HG03521 (cell line): Measurements from ENCODE around the gene TINAGL1.

Experiments
- ATAC-seq: cut with Tn5 transposase; IDR thresholded peaks from one replicate; pipeline ENCODE4 v1.9.1; 2021; ENCODE audit warnings: mild to moderate bottlenecking, moderate library complexity; ENCODE audit not compliant: unreplicated experiment

Gene TINAGL1

DNA sequence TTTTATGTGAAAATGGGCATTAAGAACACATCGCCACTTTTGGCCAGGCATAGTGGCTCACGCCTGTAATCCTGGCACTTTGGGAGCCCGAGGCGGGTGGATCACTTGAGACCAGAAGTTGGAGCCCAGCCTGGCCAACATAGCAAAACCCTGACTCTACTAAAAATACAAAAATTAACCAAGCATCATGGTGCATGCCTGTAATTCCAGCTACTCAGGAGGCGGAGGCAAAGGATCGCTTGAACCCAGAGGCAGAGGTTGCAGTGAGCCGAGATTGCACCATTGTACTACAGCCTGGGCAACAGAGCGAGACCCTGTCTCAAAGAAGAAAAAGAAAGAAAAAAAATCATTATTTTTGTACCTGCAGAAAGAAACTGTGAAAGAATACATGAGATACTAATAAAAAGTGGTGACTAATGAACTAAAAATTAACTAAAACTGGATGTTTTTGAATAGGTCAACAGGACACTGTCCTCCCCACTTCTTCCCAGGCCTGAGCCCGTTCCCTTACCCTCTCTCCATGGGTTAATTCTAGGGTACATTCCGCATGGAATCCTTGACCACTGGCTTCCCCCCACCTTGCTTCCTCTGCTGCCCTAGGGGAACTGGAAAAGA, 8.3 kb upstream of the TINAGL1 start:
- ATAC-seq: no peak

DNA sequence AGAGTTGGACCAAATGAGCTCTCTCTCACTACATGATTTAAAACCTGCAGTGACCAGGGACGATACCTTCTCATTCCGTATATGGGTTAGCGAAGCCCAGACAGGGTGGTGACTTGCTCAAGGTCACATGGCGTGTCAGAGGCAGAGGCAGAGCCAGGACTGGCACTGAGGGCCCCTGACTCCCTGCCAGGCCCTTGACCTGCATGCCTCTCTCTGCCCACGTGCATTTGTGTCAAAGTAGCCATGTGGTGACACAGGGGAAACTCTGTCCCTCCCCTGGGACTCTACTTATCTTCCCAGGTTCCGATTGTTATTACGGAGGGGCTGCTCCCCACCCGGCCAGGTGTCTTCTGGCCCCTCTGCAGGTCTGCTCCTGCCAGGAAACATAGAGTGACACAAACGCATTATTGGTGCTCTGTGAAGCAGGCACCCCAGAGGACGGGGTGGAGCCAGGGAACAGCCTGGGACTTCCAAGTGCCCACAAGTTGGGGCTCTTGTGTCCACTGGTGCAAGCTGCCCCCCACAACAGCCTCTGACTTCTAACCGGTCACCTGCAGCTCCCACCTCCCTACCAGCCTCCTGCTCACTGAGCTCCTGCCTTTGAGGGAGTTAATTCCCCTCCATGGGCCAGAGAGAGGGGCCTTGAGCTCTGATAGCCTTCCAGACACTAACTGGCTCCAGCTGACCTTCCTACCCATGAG, 7.3 kb upstream of the TINAGL1 start:
- ATAC-seq: no peak

DNA sequence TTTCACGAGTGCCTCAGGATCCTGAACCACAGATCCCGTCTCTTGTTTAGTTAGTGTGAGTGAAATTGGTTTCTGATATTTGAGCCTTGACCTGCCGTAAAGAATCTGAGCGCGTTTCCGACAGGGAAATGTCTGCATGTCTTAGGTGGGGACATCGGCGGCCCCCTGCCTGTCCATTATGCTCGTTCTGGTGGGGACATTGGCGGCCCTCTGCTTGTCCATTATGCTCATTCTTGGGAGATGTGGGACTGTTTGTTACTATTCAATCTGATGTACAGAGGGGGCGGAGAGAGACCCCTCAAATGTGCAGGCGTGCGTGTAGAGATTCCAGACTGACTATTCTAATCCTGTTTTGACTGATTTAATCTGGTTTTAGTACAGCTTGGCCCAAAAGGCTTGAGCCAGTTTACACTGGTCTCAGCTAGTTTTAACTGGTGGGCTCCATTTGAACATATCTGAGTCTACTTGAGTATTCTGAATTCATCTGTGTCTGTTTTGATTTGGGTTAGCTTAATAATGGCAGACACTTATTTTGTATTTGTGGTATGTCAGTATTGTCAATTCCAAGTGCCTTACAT, 6.6 kb upstream of the TINAGL1 start:
- ATAC-seq: no peak

DNA sequence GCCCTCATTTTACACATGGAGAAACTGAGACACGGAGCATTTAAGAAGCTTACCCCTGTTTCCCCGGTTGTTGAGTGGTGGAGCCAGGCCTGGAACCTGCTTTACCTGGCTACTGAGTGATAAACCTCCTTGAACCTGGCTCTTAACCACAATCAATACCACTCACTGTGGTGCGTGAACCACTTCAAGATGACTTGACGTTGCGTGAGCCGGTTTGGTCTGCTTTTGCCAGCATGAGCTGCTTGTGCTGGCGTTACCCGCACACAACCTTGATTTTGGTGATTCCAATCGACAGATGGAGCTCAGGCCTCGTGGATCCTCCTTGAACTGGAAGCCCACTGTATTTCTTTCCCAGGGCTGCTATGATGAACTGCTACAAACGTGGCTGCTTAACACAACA, 6.1 kb upstream of the TINAGL1 start:
- ATAC-seq: no peak

DNA sequence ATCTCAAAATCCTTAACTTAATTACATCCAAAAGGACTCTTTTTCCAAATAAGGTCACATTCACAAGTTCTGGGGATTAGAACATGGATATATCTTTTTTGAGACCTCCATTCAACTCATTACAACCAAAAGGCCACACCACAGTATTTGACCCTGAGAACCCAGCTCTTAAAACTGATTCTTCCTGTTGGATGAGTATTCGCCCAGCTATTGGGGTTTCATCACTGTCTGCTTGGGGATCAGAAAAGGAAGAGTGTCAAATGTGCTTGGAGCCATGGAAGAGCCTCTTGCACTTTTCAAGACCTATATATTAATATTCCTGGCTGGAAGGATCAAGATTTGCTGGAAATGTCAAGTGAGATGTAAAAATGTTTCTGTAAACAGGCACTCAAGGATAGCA, 5.4 kb upstream of the TINAGL1 start:
- no peak for ATAC-seq

DNA sequence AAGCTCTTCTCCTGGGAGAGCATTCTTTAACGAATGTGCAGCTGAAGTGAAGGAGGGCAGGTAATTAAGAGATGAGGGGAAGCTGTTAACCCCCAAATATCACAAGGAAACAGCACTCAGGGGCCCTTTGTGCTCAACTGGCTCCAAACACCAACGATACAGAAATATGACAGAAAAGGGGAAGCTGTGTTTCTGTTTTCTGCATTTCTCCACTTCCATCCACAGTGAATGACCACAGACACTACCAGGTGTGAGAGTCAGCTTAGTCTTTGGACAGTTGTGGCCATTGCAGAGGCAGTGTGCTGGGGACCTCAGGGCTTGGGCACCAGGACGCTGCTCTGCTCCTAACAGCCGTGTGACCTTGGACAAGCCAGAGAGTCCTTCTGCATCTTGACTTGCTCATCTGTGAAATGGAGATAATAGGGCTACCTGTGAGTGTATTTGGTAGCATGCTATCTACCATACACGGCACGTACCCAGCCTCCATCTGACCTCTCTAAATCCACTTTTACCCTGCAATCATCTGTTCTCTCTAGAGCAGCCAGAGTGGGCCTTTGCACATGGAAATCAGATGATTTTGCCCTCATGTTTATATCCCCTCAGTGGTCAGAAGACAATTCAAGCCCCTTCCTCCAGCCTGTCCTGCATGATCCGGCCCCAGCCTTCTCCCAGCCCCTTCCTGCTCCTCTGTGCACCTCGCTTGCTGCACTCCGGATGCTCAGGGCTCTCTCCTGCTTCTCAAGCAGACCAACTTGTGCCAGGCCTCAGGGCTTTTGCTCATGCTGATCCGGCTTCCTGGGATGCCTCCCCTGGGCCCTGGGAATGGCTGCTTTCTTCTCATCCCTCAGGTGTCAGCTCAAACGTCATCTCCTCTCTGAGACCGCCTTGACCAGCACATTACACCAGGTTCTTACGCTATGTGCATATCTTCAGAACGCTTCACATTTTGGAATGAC, 4.7 kb upstream of the TINAGL1 start:
- no peak for ATAC-seq

DNA sequence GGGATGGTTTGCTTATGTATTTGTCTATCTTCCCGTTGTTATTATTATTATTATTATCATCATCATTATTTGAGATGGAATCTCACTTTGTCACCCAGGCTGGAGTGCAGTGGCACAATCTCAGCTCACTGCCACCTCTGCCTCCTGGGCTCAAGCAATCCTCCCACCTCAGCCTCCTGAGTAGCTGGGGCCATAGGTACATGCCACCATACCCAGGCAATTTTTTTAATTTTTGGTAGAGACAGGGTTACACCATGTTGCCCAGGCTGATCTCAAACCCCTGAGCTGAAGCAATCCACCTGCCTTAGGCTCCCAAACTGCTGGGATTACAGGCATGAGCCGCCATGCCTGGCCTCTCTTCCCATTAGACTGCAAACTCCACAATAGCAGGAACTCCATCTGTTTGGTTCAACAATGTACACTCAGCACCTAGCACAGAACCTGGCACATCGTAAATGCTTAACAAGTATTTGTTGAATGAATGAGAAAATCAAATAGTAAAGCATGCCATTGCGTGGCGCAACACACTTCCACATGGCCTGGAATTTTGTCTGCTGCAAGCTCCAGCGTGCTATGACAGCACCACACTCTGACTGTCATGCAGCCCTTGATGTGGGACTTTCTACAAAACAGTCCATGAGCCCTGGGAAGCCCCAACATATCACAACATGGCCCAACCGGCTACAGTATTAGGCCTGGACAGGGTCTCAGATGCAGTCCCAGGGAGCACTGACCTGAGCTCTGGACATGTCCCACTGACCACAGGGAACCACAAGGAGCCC, 3.8 kb upstream of the TINAGL1 start:
- no peak for ATAC-seq

DNA sequence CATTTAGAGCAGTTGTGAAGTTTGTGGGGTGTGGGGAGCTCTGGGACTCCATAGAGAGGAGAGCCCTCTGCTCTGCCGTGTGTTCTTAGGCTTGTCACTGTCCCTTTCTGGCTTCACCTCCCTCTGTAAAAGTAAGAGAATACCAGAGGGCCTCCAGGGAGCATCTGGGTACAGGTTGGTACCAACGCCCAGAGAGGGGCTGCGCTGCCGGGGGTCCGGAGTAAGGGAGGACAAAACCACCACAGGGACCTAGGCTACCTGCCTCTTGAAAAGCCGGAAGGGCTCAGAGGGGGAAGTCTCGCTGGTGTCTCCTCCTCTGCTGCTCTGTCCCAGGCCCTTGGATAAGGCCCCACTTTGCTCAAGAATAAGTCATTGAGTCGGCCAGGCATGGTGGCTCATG, 3.1 kb upstream of the TINAGL1 start:
- ATAC-seq: no peak

DNA sequence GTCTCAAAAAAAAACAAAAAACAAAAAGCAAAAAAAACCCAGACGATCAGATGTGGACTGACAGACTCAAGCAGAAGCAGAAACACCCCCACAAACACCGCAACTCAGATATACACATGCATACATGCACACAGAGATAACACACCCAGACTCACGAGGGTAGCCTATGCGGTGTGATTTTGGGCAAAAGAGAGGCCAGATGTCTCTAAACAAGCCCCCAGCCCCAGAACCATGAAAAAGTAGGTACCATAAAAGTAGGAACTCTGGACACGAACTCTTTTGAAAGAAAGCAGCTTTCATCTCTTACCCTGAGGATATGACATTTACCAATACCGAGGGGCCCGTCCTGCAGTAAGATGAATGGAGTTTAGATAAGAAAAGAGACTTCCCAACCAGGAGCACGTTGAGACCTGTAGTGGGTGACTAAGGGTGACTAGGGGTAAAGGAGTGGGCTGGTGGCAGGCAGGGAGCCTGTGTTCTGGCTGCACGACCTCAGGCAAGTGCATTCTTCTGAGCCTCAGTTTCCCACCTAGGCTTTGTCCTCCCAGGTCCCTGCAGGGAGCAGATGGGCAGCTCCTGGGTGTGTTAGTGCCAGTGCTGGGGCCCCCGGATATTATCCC, 1.5 kb upstream of the TINAGL1 start:
- no peak for ATAC-seq

DNA sequence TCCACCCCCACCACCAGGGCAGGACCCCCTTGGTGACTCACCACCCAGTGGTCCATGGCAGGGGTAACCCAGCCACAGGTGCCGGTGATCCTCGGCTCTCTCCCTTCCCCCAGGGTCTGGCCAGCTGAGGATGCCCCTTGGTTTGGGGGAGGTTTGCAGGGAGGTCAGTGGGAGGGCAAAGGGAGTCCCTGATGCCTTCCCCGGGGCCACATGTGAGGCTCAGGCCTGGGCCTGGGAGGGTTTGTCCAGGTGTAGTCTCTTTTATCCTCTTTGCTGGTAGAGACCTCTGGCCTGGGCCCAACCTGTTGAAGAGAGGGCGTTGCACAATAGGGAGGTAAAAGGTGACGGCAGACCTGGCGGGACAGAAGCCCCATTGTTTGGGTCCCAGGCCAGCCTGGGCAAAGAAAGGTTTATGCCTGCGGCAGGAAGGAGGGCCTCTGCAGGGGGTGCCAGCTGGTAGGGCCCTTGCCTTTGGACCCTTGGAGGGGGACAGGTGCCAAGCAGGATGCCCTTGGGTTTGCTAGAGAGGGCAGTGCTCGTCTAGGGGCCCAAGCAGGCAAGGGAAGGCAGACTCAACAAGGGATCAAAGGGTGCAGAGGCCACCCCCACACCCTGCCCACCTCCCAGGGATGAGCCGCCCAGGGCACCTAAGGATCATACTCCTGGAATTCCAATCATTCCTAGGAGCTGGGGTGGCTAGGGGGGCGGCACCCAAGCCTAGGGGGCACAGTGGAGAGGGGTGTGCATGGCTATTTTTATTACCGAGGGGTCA, 760 bp upstream of the TINAGL1 start:
- ATAC-seq: no peak

DNA sequence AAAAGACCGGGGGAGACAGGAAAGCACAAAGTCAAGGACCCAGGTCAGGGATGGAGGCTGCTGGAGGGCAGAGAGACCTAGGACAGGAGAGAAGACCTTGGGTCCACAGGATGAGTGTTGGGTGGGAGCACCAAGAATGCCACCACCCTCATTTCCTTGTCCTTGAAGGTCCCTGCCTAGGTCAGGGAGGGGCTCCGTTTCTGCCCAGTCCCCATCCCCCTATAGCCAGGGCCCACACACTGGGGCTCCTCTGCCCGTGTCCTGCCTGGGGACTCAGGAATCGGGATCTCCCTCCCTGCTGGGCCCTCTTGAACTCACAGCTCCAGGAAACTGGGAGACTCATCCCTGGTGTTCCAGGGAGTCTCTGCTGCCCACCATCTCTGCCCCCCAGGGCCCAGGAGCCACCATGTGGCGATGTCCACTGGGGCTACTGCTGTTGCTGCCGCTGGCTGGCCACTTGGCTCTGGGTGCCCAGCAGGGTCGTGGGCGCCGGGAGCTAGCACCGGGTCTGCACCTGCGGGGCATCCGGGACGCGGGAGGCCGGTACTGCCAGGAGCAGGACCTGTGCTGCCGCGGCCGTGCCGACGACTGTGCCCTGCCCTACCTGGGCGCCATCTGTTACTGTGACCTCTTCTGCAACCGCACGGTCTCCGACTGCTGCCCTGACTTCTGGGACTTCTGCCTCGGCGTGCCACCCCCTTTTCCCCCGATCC, 584 bp downstream of the TINAGL1 start:
- no peak for ATAC-seq

DNA sequence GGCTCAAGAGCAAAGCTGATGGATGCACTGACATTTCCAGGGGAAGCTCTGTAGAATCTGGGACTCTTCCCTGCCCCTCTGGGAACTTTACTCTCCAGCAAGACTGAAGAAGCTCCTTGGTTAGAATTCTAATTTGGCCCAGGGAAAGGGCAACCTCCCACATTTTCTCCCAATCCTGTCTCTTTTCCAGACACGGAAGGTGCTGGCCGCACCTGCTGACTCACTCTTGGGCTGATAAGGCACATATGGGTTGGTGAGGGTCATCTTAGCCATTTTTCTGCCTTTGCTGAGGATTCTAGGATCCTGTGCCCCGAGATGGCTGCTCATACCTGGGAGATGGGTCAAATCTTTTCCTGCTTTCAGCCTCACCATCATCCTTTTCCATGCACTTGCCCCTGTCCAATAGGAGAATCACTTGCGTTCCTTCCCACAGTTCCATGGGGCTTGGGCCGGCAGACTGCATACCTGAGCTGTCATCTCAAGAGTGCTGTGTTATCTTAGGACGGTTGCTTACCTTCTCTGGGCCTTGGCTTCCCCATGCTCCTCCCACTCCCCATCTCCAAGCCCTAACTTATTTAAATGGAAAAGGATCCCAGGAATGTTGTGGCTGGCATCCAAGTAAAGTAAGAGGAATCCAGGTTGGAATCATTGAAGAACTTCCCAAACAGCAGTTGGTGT, 1.3 kb downstream of the TINAGL1 start:
- ATAC-seq: no peak

DNA sequence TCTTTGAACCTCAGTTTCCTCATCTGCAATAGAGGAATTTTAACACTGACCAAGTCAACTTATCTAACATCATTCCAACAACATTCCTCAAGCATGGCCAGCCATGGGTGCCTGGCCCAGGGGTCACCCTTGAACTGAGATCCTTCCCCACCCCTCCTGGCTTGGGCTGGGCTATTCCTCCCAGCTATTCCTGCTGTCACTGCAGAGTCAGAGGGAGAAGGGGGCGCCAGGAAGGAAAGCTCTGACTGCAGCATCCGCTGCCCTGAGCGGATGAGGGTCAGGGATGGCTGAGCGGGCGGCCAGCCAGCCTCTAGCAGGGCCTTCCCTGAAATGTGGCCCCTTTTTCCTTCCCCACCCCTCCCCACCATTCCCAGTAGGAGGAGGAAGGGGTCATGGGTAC, 3.1 kb downstream of the TINAGL1 start:
- ATAC-seq: no peak

DNA sequence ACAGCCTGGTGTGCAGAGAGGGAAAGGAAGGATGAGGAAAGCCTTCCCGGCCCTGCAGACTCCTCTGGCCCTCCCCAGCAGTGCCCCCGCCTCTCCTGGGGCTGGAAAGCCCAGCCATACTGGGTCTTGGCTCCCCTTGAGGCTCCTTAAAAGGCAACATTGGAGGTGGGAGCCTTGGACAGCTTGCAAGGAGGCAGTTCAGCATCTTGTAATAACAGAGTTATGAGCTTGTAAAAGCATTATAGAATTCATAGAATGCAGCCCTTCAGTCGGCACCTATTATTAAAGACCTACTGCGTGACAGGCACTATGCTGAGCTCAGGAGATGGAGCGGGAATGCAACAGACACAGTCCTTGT, 4.2 kb downstream of the TINAGL1 start:
- ATAC-seq: no peak

DNA sequence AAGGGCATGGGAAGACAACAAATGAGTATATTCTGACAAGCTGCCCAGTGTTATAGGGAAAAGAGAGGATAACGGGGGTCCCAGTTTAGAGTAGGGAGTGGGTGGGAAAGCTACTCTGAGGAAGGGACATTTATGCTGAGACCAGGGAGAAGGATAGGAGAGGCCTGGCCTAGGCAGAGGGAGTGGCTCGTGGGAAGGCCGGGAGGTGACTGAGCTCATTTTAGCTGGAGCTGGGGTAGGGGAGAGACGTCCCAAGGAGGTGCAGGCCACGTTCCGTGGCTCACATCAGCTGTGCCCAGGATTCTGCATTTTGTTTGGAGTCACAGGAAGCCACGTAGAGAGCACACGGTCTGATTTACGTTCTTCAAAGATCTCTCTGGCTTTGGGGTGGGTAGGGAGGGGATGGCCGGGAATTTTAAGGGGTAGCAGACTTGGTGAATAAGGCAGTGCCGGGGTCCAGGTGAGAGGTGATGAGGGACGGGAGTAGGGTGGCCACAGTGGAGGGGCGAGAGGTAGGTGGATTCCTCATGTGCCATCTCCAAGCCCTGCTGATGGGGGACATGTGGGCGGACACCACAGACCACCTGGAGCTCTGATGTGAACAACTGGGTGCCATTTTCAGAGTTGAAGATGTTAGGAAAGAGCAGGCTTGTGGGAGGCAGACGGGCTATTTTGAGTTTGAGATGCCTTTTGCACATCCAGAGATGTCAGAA, 4.7 kb downstream of the TINAGL1 start:
- no peak for ATAC-seq

DNA sequence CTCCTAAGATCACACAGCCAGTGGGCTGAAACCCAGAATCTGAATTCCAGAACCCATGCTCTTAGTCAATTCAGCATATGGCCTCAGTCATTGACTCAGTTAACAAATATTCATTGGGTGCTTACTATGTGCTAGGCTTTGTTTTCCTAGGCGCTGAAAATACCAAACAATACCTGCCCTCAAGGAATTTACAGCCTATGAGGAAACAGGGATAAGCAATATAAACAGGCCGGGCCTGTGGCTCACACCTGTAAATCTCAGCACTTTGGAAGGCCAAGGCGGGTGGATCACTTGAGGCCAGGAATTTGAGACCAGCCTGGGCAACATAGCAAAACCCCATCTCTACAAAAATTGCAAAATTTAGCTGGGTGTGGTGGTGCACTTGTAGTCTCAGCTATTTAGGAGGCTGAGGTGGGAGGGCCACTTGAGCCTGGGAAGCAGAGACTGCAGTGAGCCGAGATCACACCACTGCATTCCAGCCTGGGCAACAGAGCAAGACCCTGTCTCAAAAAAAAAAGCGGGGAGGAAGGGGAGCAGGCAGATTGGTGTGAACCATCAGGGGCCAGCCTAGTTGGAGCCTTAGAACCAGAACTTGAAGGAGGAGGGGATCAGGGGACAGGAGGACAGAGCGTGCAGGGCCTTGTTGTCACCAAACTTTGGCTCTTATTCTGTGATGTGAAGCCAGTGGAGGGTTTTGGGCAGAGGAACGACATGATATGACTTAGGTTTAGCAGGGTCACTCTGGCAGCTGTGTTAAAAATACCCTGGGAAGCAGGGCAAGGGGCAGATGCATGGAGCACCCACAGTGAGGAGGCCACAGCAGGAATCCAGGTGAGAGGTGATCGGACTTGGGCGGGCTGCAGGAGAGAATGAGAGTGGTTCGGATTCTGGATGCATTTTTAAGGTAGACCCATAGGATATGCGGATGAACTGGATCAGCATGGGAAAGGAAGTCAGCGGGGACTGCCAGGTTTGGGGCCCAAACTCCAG, 5.8 kb downstream of the TINAGL1 start:
- ATAC-seq: no peak
